Endothelial cell of umbilical vein (primary cell): ENCODE data around the gene LRP1B. TPM values are rescaled to one million over a fixed set of nuclear protein-coding genes. Genes with fewer than 3 reads are reported as not detected.

Experiments
- BruUV-seq: library from RNA; stranded (reverse); fragments of 400-500 nt; replicated peaks from 2 replicates; lab custom pipeline; 2021; lab: Mats Ljungman, UMichigan
- CTCF ChIA-PET: fragments of 300-600, 350-600 bp; sonication (Branson Sonifier 250); formaldehyde crosslinking; loops from one replicate; lab custom pipeline; 2021; ENCODE audit warnings: antibody characterized with exemption, inconsistent platforms; lab: Charles Lee
- POLR2A ChIA-PET: fragments of 300-600, 350-600 bp; sonication (Branson Sonifier 250); formaldehyde crosslinking; loops from one replicate; lab custom pipeline; 2021; ENCODE audit warnings: antibody characterized with exemption, inconsistent platforms; lab: Charles Lee
- DNase-seq: peaks from one replicate; pipeline ENCODE4 v3.0.0-alpha.2; 2011; ENCODE audit warnings: low read depth, low spot score
- FAIRE-seq: peaks from 2 replicates; lab custom pipeline; 2011; peaks lifted over from hg19 to GRCh38; lab: Jason Lieb, UNC
- H2AFZ ChIP-seq: 2 replicates; pipeline ENCODE4 v1.6.0; 2012; ENCODE audit warnings: low read depth, low read length, control low read depth, inconsistent platforms
- H3K27ac ChIP-seq: 2 replicates; pipeline ENCODE4 v1.5.1; 2011; ENCODE audit warnings: low read depth, mild to moderate bottlenecking, control low read depth, low read length, moderate library complexity; ENCODE audit not compliant: insufficient read depth
- H3K27me3 ChIP-seq, 2 experiments: 2 replicates each; pipeline versions ENCODE4 v1.6.0 to v1.6.1; 2011; ENCODE audit warnings: low read length in 2 of 2, mixed read lengths in 1 of 2; ENCODE audit not compliant: control insufficient read depth in 2 of 2, insufficient read depth in 2 of 2
- H3K36me3 ChIP-seq, 2 experiments: 2 replicates in 1 of 2; 3 replicates in 1 of 2; pipeline ENCODE4 v1.5.1; 2011; ENCODE audit warnings: low read length in 2 of 2, mild to moderate bottlenecking in 1 of 2, moderate library complexity in 1 of 2; ENCODE audit not compliant: control insufficient read depth in 2 of 2, insufficient read depth in 2 of 2; ENCODE audit errors: extremely low read depth in 1 of 2
- H3K4me1 ChIP-seq: 3 replicates; pipeline ENCODE4 v1.5.1; 2011; ENCODE audit warnings: mild to moderate bottlenecking, low read length; ENCODE audit not compliant: control insufficient read depth, insufficient read depth; ENCODE audit errors: extremely low read depth
- H3K4me2 ChIP-seq: 2 replicates; pipeline ENCODE4 v1.6.1; 2011; ENCODE audit warnings: low read length, control low read depth, mixed read lengths; ENCODE audit not compliant: insufficient read depth
- H3K4me3 ChIP-seq, 3 experiments: fragments of 200-600 bp in 1 of 3; sonication (generic), shearing (Covaris generic) in 1 of 3; replicated peaks in 1 of 3; 2 replicates each; pipeline ENCODE4 v1.5.1; 2011 to 2016; ENCODE audit warnings: control low read depth in 3 of 3, low read length in 3 of 3, mild to moderate bottlenecking in 2 of 3, inconsistent platforms in 1 of 3, low read depth in 1 of 3, moderate library complexity in 1 of 3; ENCODE audit not compliant: insufficient read depth in 1 of 3
- H3K79me2 ChIP-seq: 2 replicates; pipeline ENCODE4 v1.6.0; 2012; ENCODE audit warnings: low read length, inconsistent platforms; ENCODE audit not compliant: control insufficient read depth, insufficient read depth
- H3K9ac ChIP-seq: replicated peaks from 2 replicates; pipeline ENCODE3; 2011; ENCODE audit warnings: low read length, control low read depth; ENCODE audit not compliant: insufficient read depth; ENCODE audit errors: extremely low read depth
- H3K9me1 ChIP-seq: replicated peaks from 3 replicates; pipeline ENCODE4 v1.6.0; 2011; ENCODE audit warnings: mild to moderate bottlenecking, low read length; ENCODE audit not compliant: control insufficient read depth, insufficient read depth; ENCODE audit errors: extremely low read depth
- H3K9me3 ChIP-seq: replicated peaks from 2 replicates; pipeline ENCODE4 v1.5.1; 2012; ENCODE audit warnings: low read length, inconsistent platforms; ENCODE audit not compliant: control insufficient read depth, insufficient read depth
- H4K20me1 ChIP-seq: replicated peaks from 2 replicates; pipeline ENCODE3; 2011; ENCODE audit warnings: mild to moderate bottlenecking, low read length; ENCODE audit not compliant: control insufficient read depth, insufficient read depth; ENCODE audit errors: extremely low read depth
- EZH2 ChIP-seq: IDR thresholded peaks from 2 replicates; pipeline ENCODE4 v1.6.1; 2012; ENCODE audit warnings: borderline replicate concordance, low read depth, mild to moderate bottlenecking, moderate library complexity, low read length, inconsistent platforms; ENCODE audit not compliant: severe bottlenecking
- FOS ChIP-seq: IDR thresholded peaks from 2 replicates; pipeline ENCODE4 v1.6.1; 2011; ENCODE audit warnings: mild to moderate bottlenecking, low read length, moderate library complexity, borderline replicate concordance; ENCODE audit not compliant: insufficient read depth
- GATA2 ChIP-seq: IDR thresholded peaks from 2 replicates; pipeline ENCODE4 v1.7.0; 2011; ENCODE audit warnings: low read depth, mild to moderate bottlenecking, moderate library complexity, mixed read lengths, low read length; ENCODE audit not compliant: insufficient read length, insufficient read depth
- JUN ChIP-seq: IDR thresholded peaks from 2 replicates; pipeline ENCODE4 v1.6.1; 2011; ENCODE audit warnings: borderline replicate concordance, low read depth; ENCODE audit not compliant: insufficient read length, insufficient read depth
- MYC ChIP-seq: IDR thresholded peaks from one replicate; pipeline ENCODE4 v1.6.1; 2011; ENCODE audit warnings: mild to moderate bottlenecking, low read depth, low read length
- POLR2A ChIP-seq: IDR thresholded peaks from 2 replicates; pipeline ENCODE4 v1.6.1; 2012; ENCODE audit warnings: low read depth, mild to moderate bottlenecking, control low read depth, low read length
- POLR2AphosphoS5 ChIP-seq: IDR thresholded peaks from 2 replicates; pipeline ENCODE4 v1.6.1; 2012; ENCODE audit warnings: low read depth, mild to moderate bottlenecking, control low read depth, low read length, moderate library complexity; ENCODE audit not compliant: insufficient read depth
- dilution Hi-C: fragments of 300-500 bp; cut with MboI; formaldehyde crosslinking; loops from one replicate; pipeline ENCODE4 v1.15.0; 2019; ENCODE audit warnings: low sequenced_read_pairs; ENCODE audit not compliant: extremely low pct_ligation_motif_present
- intact Hi-C: fragments of 100-400 bp; cut with micrococcal nuclease; formaldehyde crosslinking; loops from one replicate; pipeline ENCODE4 v1.10.0; 2022
- polyA plus RNA-seq, 4 experiments: library from polyadenylated mRNA; depleted of rRNA in 3 of 4; stranded (reverse) in 3 of 4; unstranded in 1 of 4; fragments of >200 nt; gene quantifications; 2 replicates each; pipeline versions ENCODE4 v1.2.1 to v1.2.3, GENCODE V29; 2011 to 2012; ENCODE audit warnings: missing spikeins in 1 of 4
- total RNA-seq: library from RNA; stranded (reverse); gene quantifications from 2 replicates; pipeline ENCODE4 v1.2.3, GENCODE V29; 2021
- TF ChIP-seq, protein P1 (sequence below): IDR thresholded peaks from 2 replicates; pipeline ENCODE4 v1.6.1; 2011; ENCODE audit not compliant: insufficient read depth, insufficient read length
- TF ChIP-seq, protein P2 (sequence below), 2 donors: IDR thresholded peaks; 1 replicate in 1 of 2; 2 replicates in 1 of 2; pipeline ENCODE4 v1.5.1; 2011; ENCODE audit warnings: low read length in 2 of 2, mild to moderate bottlenecking in 2 of 2, moderate library complexity in 2 of 2, control low read depth in 1 of 2, inconsistent platforms in 1 of 2, low read depth in 1 of 2; ENCODE audit not compliant: insufficient read depth in 1 of 2; ENCODE audit errors: extremely low read depth in 1 of 2

The LRP1B gene
- total and polyA plus RNA-seq, 2 donors (not counting 3 experiments of a cell fraction or from before 2014, with no cell fraction given), result 0.03 to 0.07 TPM

DNA sequence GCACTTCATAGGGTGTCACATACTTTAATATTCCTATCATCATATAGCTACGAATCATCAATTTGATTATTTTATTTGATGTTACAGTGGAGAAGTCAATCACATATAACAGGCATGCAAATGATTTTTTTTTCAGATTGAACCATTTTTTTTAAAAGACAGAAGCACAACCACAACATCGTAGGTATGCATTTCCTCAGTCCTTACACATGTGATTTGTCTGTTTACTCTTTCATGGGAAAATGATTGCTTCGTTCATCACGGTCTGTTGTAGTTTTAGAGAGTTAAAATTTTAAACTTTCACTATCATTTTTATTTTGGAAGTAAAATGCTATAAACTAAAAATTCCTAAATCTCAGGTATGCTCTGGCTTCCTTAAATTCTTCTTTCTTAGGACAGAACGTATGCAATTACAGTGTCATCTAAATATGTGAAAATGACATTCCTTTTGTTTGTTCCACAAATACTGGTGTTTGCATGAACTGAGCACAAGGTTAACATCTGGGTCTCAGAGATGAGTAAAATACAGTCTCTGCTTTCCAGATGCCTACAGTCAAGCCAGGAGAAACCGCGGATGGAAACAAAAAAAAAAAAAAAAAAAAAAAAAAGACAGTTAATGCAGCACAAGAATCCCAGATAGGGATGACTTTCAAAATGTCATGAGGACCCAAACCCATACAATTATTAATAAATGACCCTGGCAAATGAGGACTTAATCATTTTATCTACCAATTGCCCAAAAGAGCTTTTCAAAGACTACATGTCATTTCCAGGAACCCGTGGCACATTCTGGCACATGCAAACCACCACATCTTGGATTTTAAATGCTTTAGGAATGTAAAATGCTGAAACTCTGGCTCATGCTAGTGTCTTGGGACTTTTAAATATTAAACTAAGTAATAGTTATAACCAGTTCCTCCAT lies 201.2 kb downstream of the LRP1B start:
- H3K9me1 ChIP-seq, result no peaks in the 10 kb centered on the region
- no peaks in the 10 kb centered on the region for H4K20me1 ChIP-seq
- H3K9ac ChIP-seq, result no peak overlapping the region
- no peaks in the 10 kb centered on the region for H3K9me3 ChIP-seq
- POLR2A ChIA-PET, result no interaction called here
- no peak overlapping the region for H3K4me2 ChIP-seq
- DNase-seq (no peak), FAIRE-seq (no peak)
- intact Hi-C loops, result no loop called here
- CTCF ChIA-PET, result interaction anchor here (1.2 to 2.8 kb wide), 3 partner anchors 9 to 211 kb away, joined by 3 to 6 read pairs (median 3); no protein-coding TSS in a partner anchor
- H3K27me3 ChIP-seq, result no peaks in the 10 kb centered on the region
- H3K27ac ChIP-seq, result no peak overlapping the region
- H2AFZ ChIP-seq, result no peak overlapping the region
- dilution Hi-C loops, result no loop called here
- H3K79me2 ChIP-seq, result no peaks in the 10 kb centered on the region
- BruUV-seq, result no TSS peak
- no peak overlapping the region for H3K4me3 ChIP-seq
- TF ChIP-seq JUN, result no peak
- no peak for TF ChIP-seq EZH2
- no peaks in the 10 kb centered on the region for H3K4me1 ChIP-seq
- no peaks in the 10 kb centered on the region for H3K36me3 ChIP-seq

DNA sequence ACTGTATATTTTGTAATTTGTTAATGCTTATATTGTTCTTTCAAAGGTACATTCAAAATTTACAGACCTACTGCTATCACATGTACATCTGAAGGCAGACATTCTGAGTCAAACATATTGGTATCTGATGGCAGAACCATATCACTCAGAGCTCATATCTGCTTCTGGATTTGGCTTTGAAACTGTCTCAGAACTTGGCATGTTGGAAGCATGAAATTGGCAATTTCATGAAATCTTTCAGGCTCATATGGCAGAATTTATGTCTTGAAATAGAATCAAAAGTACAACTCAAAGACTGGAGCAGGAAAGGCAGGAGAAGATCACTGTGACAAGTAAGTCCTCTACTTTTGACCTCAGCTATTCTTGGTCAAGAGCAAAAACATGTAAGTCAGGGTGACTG lies 202.3 kb downstream of the LRP1B start:
- Histone ChIP-seq H3K9me3 (no peaks in the 10 kb centered on the region), H3K27ac (no peak overlapping the region), H2AFZ (no peak overlapping the region), H4K20me1 (no peaks in the 10 kb centered on the region), H3K4me3 (no peak overlapping the region), H3K9me1 (no peaks in the 10 kb centered on the region), H3K4me1 (no peaks in the 10 kb centered on the region), H3K36me3 (no peaks in the 10 kb centered on the region), H3K79me2 (no peaks in the 10 kb centered on the region), H3K27me3 (no peaks in the 10 kb centered on the region), H3K4me2 (no peak overlapping the region), H3K9ac (no peak overlapping the region)
- CTCF ChIA-PET, result interaction anchor here (1.2 to 2.8 kb wide), 2 partner anchors 17 to 212 kb away, joined by 3 to 6 read pairs; no protein-coding TSS in a partner anchor
- intact Hi-C loops, result no loop called here
- BruUV-seq, result no TSS peak
- dilution Hi-C loops, result no loop called here
- FAIRE-seq (no peak), DNase-seq (no peak)
- TF ChIP-seq, protein P1, sequence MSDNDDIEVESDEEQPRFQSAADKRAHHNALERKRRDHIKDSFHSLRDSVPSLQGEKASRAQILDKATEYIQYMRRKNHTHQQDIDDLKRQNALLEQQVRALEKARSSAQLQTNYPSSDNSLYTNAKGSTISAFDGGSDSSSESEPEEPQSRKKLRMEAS, result no peak
- TF ChIP-seq MYC (no peak), GATA2 (no peak), FOS (no peak), EZH2 (no peak), POLR2A (no peak), JUN (no peak), POLR2AphosphoS5 (no peak)
- TF ChIP-seq, protein P2, sequence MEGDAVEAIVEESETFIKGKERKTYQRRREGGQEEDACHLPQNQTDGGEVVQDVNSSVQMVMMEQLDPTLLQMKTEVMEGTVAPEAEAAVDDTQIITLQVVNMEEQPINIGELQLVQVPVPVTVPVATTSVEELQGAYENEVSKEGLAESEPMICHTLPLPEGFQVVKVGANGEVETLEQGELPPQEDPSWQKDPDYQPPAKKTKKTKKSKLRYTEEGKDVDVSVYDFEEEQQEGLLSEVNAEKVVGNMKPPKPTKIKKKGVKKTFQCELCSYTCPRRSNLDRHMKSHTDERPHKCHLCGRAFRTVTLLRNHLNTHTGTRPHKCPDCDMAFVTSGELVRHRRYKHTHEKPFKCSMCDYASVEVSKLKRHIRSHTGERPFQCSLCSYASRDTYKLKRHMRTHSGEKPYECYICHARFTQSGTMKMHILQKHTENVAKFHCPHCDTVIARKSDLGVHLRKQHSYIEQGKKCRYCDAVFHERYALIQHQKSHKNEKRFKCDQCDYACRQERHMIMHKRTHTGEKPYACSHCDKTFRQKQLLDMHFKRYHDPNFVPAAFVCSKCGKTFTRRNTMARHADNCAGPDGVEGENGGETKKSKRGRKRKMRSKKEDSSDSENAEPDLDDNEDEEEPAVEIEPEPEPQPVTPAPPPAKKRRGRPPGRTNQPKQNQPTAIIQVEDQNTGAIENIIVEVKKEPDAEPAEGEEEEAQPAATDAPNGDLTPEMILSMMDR (IDR thresholded peaks at IDR 0.05; ENCODE audit: extremely low read depth in 1 of 2, insufficient read depth in 1 of 2, low read depth in 1 of 2, low read length in 2 of 2), result no peak
- POLR2A ChIA-PET, result no interaction called here
